GF-D8 (cell line): ENCODE measurements around the gene NAMPT.
"Not testable (repeated sequence)": the region's sequence is repeated elsewhere in the genome, so short reads cannot be mapped to it uniquely, and the experiment has no call there.

Experiments
- DNase-seq: peaks from one replicate; lab custom pipeline; 2025; lab: John Stamatoyannopoulos, UW

The NAMPT gene

GRCh38 chr7:106304568-106304967, 19.8 kb upstream of the NAMPT start:
- DNase-seq: no peak

GRCh38 chr7:106298631-106299030, 13.8 kb upstream of the NAMPT start:
- not testable (repeated sequence) for DNase-seq

DNA sequence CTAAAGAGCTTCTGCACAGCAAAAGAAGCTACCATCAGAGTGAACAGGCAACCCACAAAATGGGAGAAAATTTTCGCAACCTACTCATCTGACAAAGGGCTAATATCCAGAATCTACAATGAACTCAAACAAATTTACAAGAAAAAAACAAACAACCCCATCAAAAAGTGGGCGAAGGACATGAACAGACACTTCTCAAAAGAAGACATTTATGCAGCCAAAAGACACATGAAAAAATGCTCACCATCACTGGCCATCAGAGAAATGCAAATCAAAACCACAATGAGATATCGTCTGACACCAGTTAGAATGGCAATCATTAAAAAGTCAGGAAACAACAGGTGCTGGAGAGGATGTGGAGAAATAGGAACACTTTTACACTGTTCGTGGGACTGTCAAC, 13.4 kb upstream of the NAMPT start:
- not testable (repeated sequence) for DNase-seq

- no peak for DNase-seq
These were observed 9.6 kb upstream of the NAMPT start for GRCh38 chr7:106294334-106294733.

DNA sequence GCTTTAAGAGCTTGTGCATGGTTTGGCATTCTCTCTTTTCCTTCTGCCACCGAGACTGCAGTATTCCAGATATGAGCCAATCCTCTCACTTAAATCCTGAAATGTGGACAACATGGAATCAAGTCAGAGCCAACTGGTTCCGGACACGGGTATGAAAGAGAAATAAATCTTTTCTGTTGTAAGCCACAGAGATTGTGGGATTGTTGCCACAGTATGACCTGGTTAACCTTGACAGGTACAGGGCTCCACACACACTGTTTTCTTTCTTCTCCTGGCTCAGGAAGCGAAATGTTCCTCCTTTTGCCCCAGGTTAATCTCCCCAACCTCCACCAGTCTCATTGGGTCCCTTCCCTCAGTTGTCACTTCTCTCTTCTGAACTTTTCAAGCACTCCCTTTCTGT, 6.5 kb upstream of the NAMPT start:
- no peak for DNase-seq

GRCh38 chr7:106290319-106290718, 5.5 kb upstream of the NAMPT start:
- DNase-seq: no peak

GRCh38 chr7:106289848-106290247, 5.1 kb upstream of the NAMPT start:
- no peak for DNase-seq

- no peak for DNase-seq
These were observed 3.5 kb upstream of the NAMPT start for GRCh38 chr7:106288263-106288662.

- no peak for DNase-seq
These were observed 3.0 kb upstream of the NAMPT start for GRCh38 chr7:106287786-106288185.

- DNase-seq: no peak
These were observed 1.2 kb upstream of the NAMPT start for GRCh38 chr7:106285855-106286492.

DNA sequence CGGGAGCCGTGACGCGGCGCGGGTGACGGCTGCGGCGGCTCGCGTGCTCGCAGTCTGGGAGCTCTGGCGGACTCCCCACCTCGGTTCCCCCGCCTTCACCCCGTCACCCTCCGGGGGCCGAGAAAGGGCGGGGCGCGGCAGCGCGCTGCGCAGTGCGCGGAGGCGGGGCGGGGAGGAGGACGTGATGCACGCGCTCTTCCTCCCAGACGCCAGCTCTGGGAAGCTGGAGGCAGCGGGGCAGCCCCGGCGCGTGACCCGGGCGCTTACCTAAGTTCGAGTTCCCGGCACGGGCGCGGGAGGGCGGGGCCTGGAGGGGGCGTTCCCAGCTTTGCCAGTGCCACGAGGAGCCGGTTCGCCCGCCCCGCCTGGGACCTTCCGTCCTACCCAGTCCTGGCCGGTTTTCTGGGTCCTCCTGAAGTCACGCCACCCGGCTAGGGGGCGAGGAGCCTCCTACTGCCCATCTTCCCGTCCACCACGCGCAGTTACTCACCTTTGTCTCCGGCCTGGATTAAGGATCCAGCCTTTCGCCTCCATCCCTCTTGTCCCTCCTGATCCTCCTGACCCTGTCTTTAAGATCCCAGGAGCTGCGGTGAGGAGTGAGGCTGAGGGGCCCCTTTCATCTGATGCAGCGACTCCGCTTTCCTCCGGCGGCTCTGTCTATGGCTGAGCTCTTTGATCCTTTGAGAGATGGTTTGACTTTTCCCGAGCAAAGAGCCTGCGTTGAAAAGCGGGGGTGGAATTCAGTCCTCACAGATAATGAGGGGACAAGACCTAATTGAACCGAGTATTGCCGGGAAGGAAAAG, 470 bp upstream of the NAMPT start:
- DNase-seq: peak; percentile 89

DNA sequence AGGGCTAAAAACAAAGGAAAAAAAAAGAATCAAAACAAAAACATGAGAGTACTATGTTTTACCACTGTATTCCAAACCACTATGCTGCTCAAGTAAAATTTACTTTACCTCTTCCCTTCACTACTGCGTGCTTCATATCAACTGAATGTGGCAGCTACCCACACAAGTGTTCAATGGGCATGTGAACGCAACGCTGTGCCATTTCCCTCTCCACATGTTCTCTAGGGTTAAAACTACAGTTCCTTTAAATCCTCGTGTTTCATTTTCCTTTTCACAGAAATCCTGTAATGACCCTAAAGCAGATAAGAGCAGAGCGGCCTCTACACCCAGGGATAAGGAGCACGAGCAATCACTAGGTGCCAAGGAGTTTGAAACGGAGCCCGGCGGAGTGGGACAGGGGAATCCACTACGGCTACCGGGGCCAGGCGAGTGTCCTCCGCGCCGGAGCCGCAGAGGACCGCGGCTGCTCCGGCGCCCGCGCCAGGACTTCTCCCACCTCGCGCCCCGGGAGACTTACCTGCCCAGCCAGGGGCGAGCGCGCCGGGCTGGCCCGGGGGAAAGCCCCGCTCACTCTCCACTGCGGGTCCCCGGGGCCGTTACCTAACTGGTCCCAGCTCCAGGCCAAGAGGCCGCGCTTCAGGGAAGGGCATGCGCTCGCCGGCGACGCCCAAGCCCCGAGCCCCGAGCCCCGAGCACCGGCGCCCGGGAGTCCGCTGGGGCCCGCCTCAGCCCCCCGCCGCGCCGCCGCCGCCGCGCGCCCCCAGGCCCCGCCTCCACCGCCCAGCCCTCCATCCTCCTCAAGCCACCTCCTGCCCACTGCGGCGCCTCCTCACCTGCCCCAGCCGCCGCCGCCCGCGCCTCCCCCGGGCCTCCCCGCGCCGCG, 711 bp downstream of the NAMPT start:
- DNase-seq: peak; percentile 11

GRCh38 chr7:106283501-106283830, 1.3 kb downstream of the NAMPT start:
- no peak for DNase-seq

DNA sequence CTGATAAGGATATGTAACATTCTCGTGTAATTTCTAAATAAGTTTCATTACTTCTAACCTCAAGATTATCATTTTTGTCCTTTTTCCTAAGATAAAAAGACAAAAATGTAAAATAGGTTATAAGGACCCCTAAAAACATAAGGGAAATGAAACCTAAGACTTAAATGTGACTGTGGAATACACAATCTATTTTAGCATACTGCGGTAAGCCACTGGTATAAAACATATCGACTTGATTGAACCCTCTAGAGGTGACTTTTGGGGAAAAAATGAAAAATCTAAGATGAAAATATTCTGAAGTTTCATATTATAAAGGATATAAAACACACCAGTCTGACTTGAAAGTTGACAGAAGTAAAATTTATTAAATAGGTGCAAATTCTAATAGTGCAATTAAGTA, 1.9 kb downstream of the NAMPT start:
- no peak for DNase-seq

DNA sequence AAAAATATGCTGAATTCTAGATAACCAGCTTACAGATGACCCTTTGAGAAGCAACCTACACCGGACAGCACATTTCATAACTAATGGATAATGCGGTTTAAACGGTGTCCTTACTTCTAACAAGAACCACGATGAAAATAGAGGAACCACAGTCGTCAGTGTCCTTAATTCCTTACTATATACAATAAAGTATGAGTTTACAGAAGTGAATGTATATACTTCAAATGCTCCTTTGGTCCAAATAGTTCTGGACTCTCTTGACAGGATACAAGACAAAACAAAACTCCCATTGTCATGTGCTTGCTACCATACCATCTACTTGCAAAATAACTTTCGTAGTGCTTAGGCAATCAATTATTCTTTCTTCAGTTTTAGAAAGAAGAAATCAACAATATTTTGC, 2.4 kb downstream of the NAMPT start:
- DNase-seq: peak; percentile 29

DNA sequence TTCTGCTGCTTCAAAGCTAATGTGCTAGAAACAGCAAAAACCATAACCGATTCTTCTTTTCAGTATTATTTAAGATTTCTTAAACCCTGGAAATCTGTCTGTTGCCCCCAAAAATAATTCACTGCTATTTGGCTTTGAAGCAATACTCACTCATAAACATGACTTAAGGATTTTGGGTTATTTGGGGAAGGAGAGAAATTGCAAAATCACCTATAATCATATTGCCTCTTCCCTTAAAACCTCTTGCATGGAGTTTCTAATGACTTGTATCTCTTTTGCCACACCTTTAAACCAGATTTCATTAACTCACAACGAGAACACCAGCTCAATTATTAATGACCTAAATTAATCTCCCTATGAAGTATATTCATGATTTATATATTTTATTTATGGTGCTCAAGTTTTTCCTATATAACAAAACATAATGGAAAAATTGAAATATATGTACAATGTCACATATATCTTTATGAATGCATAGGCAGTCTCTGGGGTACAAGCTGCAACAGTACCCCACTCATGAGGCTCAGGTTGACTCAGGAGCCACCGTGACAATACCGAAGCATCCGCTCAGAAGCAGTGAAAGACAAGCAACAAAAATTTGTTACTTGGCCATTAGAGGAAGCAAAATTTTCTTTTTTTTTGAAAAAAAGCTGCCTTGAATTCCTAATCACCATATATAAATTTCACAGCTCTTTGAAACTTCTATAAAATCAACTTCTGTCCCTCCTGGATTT, 3.0 kb downstream of the NAMPT start:
- no peak for DNase-seq

GRCh38 chr7:106281127-106281526, 3.7 kb downstream of the NAMPT start:
- no peak for DNase-seq

DNA sequence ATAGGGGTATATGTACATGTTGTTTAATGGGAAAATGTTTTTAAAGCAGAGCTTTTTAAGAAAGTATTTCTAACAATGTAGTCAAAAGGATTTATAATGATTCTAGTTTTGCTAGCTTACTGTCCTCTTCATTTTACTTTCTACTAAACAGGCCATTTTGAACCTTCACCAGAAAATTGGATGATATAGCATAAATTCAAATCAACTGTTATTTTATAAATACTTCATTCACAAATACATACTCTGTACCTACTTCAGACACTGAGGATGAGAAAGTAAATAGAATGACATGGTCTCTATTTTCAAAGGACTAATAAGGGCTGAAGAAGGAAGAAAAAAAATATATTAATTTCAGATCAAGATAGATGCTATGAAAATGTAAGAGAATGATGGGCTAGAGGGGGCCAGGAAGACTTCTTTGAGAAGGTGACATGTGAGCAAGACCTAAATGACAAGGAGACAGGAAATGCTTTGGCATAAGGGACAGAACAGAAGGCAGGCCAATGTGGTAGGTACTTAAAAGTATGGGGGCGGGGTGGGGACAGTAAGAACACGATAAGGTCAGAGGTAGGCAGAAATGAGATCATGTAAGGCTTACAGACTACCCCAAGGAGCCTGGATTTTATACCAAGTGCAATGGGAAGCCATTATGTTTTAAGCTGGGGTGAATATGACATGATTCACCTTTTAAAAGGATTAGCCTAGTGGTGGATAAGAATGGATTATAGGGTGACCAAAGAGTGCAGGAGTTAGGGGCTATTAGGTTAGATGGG, 5.2 kb downstream of the NAMPT start:
- no peak for DNase-seq

- no peak for DNase-seq
These were observed 6.1 kb downstream of the NAMPT start for GRCh38 chr7:106278695-106279094.

DNA sequence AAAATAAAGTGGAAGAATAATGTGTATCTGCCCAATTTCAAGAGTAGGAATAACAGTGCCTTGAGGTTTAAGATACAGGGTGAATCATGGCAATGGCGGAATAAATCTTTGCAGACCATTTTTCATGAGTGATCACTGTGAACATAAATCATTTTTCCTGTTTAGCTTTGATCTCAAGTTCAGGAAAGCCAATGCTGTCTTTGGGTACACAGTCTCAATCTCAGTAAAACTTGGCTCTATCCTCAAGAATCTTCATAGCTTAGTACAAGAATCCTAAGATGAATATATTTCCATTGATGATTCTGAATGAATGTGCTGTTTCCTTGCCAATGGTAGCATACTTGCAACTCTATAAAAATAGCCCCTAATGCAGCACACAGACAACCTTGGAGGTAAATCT, 6.8 kb downstream of the NAMPT start:
- DNase-seq: no peak

DNA sequence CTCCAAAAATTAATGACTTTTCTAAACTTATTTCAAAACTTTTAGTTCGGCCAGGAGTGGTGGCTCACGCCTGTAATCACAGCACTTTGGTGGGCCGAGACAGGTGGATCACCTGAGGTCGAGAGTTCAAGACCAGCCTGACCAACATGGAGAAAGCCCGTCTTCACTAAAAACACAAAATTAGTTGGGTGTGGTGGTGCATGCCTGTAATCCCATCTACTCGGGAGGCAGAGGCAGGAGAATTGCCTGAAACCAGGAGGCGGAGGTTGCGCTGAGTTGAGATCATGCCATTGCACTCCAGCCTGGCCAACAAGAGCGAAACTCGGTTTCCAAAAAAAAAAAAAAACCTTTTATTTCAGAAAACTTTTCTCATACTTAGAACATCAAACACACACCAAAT, 8.3 kb downstream of the NAMPT start:
- no peak for DNase-seq
